Chondrocyte (in vitro differentiated cells): ENCODE data around the gene GBP6. TPM values are rescaled to one million over a fixed set of nuclear protein-coding genes. Genes with fewer than 3 reads are reported as not detected.

Experiments
- DNase-seq: peaks from one replicate; pipeline ENCODE4 v3.0.0; 2021; ENCODE audit warnings: mixed read lengths, low spot score
- H3K27ac Mint-ChIP-seq: one replicate; pipeline ENCODE4 v1.8.0; 2021; ENCODE audit warnings: mild to moderate bottlenecking, moderate library complexity, mixed read lengths; ENCODE audit not compliant: unreplicated experiment
- H3K27me3 Mint-ChIP-seq: 2 replicates; pipeline ENCODE4 v1.8.0; 2021; ENCODE audit warnings: low read depth, mixed read lengths
- H3K36me3 Mint-ChIP-seq: 2 replicates; pipeline ENCODE4 v1.8.0; 2021; ENCODE audit warnings: low read depth, mixed read lengths
- H3K4me1 Mint-ChIP-seq: 2 replicates; pipeline ENCODE4 v1.8.0; 2021; ENCODE audit warnings: low read depth, mild to moderate bottlenecking, mixed read lengths
- H3K4me3 Mint-ChIP-seq: one replicate; pipeline ENCODE4 v1.8.0; 2021; ENCODE audit warnings: mild to moderate bottlenecking, moderate library complexity, mixed read lengths; ENCODE audit not compliant: unreplicated experiment
- H3K9me3 Mint-ChIP-seq: 2 replicates; pipeline ENCODE4 v1.8.0; 2021; ENCODE audit warnings: low read depth, mixed read lengths
- CTCF ChIP-seq: fragments of 200-600 bp; sonication (generic); IDR thresholded peaks from 2 replicates; pipeline ENCODE4 v1.5.0; 2021; ENCODE audit warnings: antibody characterized with exemption, mild to moderate bottlenecking, moderate library complexity
- total RNA-seq: library from RNA; stranded (reverse); gene quantifications from 3 replicates; pipeline ENCODE4 v1.2.1, GENCODE V29; 2021

GBP6 gene
- total RNA-seq, 1 donor from 2014 or later, result not detected

GRCh38 chr1:89390707-89391106, 26.8 kb downstream of the GBP6 start:
- Mint-ChIP-seq H3K27ac (no peak overlapping the region), H3K9me3 (peaks cover 5% of the 10 kb centered on the region), H3K4me1 (no peaks in the 10 kb centered on the region), H3K36me3 (no peaks in the 10 kb centered on the region), H3K4me3 (no peak overlapping the region), H3K27me3 (no peaks in the 10 kb centered on the region)
- DNase-seq, result no peak
- TF ChIP-seq CTCF, result no peak

DNA sequence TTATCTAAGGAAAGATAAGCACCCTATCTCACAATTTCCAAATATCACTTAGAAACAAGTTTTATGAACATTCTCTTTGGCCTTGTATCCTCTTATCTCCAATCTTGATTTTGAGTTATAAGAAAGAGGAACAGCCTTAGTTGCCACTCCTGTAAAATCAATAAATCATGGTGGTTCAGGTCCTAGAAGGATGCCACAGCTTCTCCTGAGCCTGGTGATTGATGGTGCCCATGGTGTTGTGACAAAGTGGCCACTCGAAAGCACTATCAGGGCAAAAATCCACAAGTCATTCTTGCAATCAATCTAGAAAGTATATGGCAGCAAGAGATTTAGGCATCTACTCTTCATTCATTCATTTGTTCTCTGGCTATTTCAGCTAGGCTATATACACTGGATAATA, 27.8 kb downstream of the GBP6 start:
- H3K9me3 Mint-ChIP-seq, result peaks cover 6% of the 10 kb centered on the region
- H3K27ac Mint-ChIP-seq, result no peak overlapping the region
- DNase-seq, result no peak
- TF ChIP-seq CTCF, result no peak
- H3K27me3 Mint-ChIP-seq, result no peaks in the 10 kb centered on the region
- H3K36me3 Mint-ChIP-seq, result no peaks in the 10 kb centered on the region
- no peak overlapping the region for H3K4me3 Mint-ChIP-seq
- no peaks in the 10 kb centered on the region for H3K4me1 Mint-ChIP-seq

DNA sequence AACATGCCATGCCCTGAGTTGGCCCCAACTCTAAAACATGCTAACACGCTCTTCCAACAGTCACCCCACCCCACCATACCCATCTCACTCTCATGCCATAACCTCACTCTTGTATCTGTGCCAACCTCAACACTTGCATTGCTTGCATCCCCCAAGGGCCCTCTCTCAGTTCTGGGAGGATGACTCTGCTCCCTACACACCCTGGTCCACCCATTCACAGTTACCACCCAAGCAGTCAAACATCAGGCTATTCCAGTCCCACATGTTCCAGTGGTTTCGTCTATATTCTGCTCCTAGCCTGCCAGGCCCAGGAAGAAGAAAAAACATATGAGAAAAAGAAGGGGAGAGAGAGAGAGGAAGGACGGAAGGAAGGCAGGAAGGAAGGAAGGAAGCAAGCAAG, 31.0 kb downstream of the GBP6 start:
- H3K9me3 Mint-ChIP-seq, result peaks cover 13% of the 10 kb centered on the region
- no peak overlapping the region for H3K27ac Mint-ChIP-seq
- no peaks in the 10 kb centered on the region for H3K36me3 Mint-ChIP-seq
- TF ChIP-seq CTCF, result no peak
- no peak for DNase-seq
- H3K4me1 Mint-ChIP-seq, result no peaks in the 10 kb centered on the region
- H3K27me3 Mint-ChIP-seq, result no peaks in the 10 kb centered on the region
- H3K4me3 Mint-ChIP-seq, result no peak overlapping the region

DNA sequence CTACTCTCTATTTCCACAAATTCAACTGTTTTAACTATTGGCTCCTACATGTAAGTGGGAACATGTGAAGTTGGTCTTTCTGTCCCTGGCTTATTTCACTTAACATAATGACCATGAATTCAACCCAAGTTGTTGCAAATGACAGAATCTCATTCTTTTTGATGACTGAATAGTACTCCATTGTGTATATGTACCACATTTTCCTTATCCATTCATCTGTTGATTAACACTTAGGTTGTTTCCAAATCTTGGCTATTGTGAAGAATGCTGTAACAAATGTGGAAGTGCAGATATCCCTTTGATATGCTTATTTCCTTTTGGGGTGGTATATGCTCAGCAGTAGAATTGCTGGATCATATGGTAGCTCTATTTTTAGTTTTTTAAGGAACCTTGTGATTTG, 33.0 kb downstream of the GBP6 start:
- H3K9me3 Mint-ChIP-seq, result peaks cover 20% of the 10 kb centered on the region
- no peak for DNase-seq
- H3K27me3 Mint-ChIP-seq, result no peaks in the 10 kb centered on the region
- H3K27ac Mint-ChIP-seq, result no peak overlapping the region
- TF ChIP-seq CTCF, result no peak
- H3K36me3 Mint-ChIP-seq, result no peaks in the 10 kb centered on the region
- no peak overlapping the region for H3K4me3 Mint-ChIP-seq
- no peaks in the 10 kb centered on the region for H3K4me1 Mint-ChIP-seq

GRCh38 chr1:89405275-89405929, 41.5 kb downstream of the GBP6 start:
- Mint-ChIP-seq H3K27ac (no peak overlapping the region), H3K4me1 (no peaks in the 10 kb centered on the region), H3K27me3 (peaks cover 4% of the 10 kb centered on the region), H3K9me3 (peaks cover 12% of the 10 kb centered on the region), H3K36me3 (no peaks in the 10 kb centered on the region), H3K4me3 (no peak overlapping the region)
- TF ChIP-seq CTCF, result no peak
- no peak for DNase-seq
